Head of caudate nucleus (tissue), 42 donors: ENCODE measurements around the gene SOX6.

Experiments used
- DNase-seq, 42 donors: peaks; one replicate each; pipeline versions ENCODE4 v3.0.0 to v3.0.0-alpha.2; 2020 to 2021; ENCODE audit warnings: mixed read lengths in 7 of 42
- intact Hi-C: fragments of 100-400 bp; cut with DNase I; formaldehyde crosslinking; loops from one replicate; pipeline ENCODE4 v1.15.0; 2022

Gene SOX6

GRCh38 chr11:15967166-15967565, 389.2 kb downstream of the SOX6 start:
- no peak for DNase-seq
- intact Hi-C loops: no loop called here

DNA sequence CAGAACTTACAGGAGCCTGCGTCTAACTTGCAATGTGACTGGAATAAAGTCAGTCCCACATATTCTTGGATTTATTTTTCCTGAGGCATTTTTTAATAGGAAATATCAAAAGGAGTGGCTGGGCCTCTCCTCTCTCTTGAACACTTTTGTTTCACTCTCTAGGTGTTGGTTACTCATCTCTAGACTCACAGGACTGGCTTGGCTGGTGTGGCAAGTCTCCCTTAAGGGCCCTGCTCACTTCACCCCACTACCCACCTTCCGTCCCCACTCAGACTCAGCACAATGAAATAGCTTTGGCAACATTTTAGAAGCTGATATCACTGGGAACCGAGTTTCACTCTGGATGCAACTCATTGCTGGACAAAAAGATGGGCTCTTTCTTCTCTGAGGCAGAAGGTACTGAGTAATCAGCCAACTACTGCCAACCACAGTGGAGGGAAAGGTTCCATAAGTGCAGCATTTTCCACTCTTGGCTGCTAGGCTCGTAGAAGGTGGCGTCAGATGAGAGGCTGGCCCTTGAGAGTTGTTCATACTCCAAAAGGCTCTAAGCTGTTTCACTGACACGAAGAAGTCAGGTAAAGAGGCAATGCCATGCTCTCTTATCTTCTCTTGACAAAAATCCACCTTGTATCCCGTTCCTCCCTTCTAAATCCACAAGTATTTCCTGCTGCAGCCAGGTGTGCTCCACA, 390.6 kb downstream of the SOX6 start:
- intact Hi-C loops: no loop called here
- no peak for DNase-seq

DNA sequence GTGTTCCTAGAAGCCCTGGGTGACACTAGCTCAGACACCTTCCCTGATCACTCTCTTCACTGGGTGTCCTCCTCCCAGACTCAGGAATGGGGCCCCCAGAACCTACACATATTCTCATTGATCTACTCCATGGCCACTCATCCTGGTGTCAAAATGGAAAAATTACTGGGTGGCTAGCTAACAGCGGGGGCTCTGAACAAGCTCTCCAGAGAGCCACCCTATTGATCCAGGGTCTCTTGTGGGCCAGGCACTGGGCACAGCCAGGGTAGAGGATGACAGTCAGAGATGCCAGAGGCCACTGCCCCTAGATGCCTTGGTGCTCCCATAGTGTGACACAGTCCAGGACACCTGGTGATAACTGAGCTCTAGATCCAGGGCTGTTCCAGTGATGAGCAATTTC, 393.1 kb downstream of the SOX6 start:
- no peak for DNase-seq
- intact Hi-C loops: no loop called here

DNA sequence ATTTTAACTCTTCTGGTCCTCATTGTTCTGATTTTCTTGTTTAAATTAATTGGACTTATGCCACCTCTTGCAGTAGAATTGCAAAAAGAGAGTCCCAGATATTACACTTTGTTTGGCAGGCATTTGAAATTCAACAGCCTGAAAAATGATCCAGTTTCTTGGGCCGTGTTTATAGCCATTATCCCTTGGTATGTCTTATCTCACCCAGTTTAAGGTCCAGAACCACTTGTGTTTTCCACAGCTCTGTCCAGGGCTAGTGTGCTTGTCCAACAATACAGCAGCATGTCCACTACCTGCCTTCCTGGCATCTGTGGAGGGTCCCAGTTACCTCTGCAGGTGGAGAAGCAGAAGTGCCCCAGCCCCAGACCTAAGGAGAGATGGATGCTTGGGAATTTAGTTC, 397.4 kb downstream of the SOX6 start:
- intact Hi-C loops: no loop called here
- DNase-seq: no peak

- intact Hi-C loops: no loop called here
These were observed 399.1 kb downstream of the SOX6 start for GRCh38 chr11:15957234-15957633.

GRCh38 chr11:15956302-15956701, 400.0 kb downstream of the SOX6 start:
- intact Hi-C loops: no loop called here
- no peak for DNase-seq

More at GRCh38 chr11:15957234-15957633, 399.1 kb downstream of the SOX6 start:
- no peak for DNase-seq

DNA sequence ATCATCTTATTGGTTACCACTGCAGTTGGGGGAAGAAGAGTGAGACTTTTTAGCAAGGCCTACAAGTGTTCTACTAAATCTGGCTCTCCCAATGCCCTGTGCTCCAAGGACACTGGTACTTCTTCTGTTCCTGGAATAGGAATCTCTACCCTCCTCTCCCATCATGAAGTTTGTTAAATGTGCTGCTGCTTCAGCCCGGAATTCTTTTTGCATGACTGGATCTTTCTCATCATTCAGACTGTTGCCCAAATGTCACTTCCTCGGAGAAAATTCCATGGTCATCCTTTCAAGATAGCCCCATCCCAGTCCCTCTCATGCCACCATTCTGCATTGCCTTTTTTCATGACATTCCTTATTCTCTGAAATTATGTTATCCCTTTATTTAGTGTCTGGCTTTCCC, 400.8 kb downstream of the SOX6 start:
- intact Hi-C loops: no loop called here
- DNase-seq: no peak

DNA sequence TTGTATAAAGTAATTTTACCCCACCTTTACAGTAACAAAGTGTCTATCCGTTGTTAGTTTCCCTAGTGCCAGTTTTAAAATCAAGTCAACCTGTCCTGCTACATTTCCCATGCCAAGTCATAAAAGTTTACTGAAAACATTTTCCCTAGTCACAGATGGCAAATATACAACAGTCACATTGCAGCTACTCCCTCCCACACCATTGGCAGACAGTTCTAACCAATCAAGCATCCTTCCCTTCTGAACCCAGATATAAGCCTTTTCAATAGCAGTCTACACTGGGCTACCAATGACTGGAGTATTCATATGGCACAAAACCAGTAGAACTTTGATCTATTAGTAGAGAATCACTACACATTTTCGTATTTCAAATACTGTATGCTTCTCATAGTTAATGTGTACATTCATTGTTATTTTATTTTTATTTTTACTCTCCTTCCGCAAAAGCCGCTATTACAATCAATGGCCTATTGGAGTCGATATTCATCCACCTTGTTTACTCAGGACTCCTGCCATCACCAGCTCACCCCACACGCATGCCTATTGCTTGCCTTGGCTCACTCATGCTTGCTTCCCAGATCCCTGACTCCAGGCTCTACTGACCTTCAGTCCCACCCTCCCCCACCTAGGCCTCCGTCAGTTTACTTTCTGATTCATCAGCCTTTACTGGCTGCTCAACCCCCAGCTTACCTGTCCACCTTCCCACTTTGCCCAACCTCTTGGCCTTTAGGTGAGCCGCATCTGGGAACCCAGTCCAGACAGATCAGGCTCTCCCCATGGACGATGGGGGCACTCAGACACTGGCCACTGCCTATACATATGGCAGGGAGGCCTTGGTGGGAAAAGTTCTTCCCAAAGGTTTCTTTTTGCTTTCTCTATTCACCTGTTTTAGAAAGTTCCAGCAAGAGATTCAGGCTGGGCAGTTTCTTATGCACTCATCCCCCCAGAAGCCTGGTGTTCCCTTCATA, 408.4 kb downstream of the SOX6 start:
- intact Hi-C loops: no loop called here
- DNase-seq: peak in 1 of 42 donors; percentile 25

DNA sequence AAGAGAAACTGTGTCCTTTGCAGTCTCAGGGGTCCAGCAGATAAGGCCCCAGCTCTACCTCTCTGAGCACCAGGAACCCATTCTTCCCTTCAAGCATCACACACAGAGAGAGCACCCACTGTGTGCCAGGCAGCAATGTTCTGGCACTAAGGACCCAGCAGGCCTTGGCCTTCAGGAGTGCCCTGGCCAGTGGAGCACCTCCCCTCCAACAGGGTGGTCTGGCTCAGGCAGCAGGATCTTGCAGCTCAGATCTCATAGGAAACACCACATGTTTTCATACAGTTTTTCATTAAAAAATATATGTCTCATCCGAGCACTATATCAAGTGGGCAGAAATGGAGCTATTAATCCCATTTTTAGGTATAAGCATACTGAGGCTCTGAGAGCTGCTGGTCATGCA, 410.6 kb downstream of the SOX6 start:
- intact Hi-C loops: no loop called here

DNA sequence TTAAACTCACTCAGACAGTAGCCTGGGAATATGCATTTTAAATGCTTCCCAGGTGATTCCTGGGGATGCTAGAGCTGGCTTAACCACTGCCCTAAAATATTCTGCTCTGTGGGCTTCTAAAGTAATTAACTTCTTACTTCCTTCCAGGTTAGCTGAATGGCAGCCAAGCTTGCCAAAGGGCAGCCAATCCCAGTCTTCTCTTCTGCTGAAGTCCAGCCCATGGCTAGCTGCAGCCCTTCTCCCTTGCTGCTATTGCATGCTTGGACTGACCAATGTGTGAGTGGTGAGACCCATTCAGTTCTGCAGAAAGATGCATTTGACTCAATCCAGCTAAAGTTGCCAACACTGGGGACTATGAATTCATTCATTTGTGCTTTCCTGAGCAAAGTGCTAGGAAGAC, 411.9 kb downstream of the SOX6 start:
- intact Hi-C loops: no loop called here
- DNase-seq: peak in 4 of 42 donors; percentile 12 to 41 (median 28)

More for the DNA sequence above, 410.6 kb downstream of the SOX6 start:
- peak in 1 of 42 donors; percentile 16 for DNase-seq

DNA sequence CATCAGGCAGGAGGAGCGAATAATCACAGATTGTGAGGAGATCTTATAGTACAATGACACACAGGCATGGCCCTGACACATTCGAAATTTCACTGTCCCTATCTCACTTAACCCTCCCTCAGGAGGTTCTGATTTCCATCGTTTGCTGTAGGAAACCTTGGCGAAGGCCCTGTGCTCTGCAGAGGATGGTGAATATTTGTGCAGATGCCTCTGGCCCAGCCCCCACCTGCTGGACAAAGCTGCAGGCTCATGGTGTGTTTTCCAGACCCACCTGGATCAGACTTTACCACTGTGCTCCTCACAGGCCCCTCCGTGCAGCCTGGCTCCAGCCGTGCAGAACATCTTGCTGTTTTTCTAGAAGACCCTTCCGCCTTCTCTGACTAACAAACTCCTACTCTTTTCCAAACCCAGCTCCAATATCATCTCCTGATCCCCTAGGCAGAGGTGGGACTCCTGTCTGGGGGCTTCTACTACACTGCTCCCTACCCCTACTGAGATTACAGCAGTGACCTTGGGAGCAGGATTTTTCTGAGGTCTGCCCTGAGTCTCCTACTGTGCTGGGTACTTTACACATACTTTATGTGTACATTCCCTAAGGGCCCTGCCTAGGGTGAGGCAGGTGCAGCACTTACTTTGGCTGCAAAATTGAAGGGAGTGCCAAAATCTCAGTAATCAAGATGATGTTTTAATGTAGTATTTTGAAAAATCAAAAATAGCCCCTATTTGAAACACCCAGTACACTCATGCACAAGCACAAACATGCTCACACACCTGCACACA, 412.7 kb downstream of the SOX6 start:
- DNase-seq: peak in 1 of 42 donors; percentile 22
- intact Hi-C loops: no loop called here

DNA sequence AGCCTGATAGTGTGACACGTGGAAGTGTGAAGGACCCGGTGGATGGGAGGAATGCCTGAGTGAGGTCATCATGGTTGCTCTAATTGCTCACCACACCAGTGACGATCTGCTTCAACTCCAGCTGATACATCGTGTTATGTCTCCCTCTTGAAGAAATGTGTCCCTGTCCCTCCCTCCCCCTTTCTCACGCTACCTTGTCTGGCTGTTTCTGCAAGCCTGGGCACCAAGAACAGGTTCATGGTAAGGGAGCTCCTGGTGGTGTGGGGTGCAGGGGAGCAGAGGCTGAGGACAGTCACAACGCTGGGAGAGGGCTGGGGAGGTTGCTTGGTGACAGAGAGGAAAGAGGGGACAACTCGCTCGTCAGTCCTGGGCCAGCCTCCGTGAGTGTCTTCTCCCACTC, 413.4 kb downstream of the SOX6 start:
- intact Hi-C loops: no loop called here
- DNase-seq: peak in 1 of 42 donors; percentile 33

DNA sequence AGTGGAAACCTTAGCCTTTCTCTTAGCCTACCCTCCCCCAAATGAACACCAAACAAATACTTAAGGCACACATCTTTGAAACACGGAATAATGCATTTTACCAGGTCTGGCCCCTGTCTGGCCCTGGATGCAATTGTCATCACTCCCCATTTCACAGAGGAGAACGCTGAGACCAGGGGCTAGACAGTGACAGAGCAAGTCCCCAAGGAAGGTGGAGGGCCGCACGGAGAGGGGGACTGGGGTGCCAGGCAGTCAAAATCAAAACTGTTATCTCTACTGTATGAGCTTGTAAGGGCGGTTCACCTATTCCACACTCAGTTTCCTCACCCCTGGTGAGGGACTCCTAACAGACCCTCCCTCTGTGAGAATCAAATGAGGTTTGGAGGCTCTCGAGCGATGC, 414.2 kb downstream of the SOX6 start:
- intact Hi-C loops: no loop called here
- DNase-seq: no peak

- DNase-seq: peak in 10 of 42 donors; percentile 6 to 51 (median 36)
- intact Hi-C loops: no loop called here
These were observed 415.1 kb downstream of the SOX6 start for GRCh38 chr11:15941206-15941770.

GRCh38 chr11:15940462-15941205, 415.7 kb downstream of the SOX6 start:
- intact Hi-C loops: no loop called here

GRCh38 chr11:15938983-15939382, 417.4 kb downstream of the SOX6 start:
- DNase-seq: peak in 1 of 42 donors; percentile 18
- intact Hi-C loops: no loop called here

More at GRCh38 chr11:15940462-15941205, 415.7 kb downstream of the SOX6 start:
- DNase-seq: peak in 1 of 42 donors; percentile 13

DNA sequence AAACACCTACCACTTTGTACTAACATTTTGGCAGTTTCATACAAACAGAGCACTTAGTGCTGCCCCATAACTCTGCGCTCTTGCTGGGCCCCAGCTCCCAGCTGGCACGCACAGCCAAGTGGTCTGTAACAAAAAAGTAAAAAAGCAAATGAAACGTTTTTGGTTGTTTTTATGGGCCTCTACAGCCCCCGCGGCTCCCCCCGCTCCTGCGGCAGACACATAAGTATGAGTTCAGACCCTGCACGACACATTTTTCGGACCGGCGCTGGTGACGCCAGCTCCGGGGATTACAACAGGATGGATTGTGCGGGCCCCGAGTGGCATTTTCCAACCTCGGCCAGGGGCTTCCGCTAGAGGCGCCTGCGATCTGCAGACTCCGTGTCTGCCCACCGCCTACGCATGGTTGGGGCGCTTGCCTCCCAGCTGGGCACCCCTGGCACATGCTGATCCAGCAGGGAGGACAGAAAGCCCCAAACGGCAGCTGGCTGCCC, 418.2 kb downstream of the SOX6 start:
- peak in 1 of 42 donors; percentile 29 for DNase-seq
- intact Hi-C loops: no loop called here

DNA sequence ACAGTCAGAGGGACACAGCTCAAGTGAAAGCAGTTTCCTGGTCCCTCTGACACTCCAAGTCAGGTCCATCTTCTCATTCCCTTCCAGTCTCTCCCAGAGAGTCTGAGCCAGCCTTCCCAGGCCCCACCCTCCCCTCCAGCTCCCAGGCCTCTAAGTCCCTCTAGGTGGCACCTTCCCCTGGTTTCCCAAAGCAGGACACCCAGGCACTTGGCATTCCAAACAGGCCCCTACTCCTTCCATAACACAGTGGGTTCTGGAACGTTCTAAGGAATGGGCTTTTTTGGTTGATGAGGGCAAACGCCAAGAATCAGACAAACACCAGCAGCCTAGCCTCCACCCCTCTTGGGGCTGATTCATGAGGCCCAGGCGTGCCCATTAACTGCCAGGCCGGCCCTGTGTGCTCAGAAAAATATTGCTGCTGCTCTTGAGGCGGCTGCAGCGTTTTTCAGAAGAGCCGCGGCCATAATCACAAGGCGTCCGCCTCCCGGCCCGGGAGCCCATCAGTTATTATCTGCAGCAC, 418.7 kb downstream of the SOX6 start:
- intact Hi-C loops: no loop called here
- peak in 1 of 42 donors; percentile 32 for DNase-seq
